H9 (cell line): Measurements from ENCODE around the gene FOXO1. TPM values are rescaled to one million over a fixed set of nuclear protein-coding genes. Genes with fewer than 3 reads are reported as not detected.

Experiments used
- DNase-seq: peaks from one replicate; pipeline ENCODE4 v3.0.0-alpha.2; 2017
- H2AFZ ChIP-seq: one replicate; pipeline ENCODE4 v1.6.1; 2013; ENCODE audit warnings: mild to moderate bottlenecking, low read length, control low read depth, moderate library complexity
- H2AK5ac ChIP-seq: 2 replicates; pipeline ENCODE4 v1.6.1; 2013; ENCODE audit warnings: low read length, control low read depth, mixed read lengths; ENCODE audit not compliant: insufficient read length
- H2BK120ac ChIP-seq: one replicate; pipeline ENCODE4 v1.6.1; 2013; ENCODE audit warnings: low read depth, mild to moderate bottlenecking, low read length, control low read depth, inconsistent platforms; ENCODE audit not compliant: poor library complexity, severe bottlenecking
- H2BK12ac ChIP-seq: 2 replicates; pipeline ENCODE4 v1.6.1; 2013; ENCODE audit warnings: low read length, control low read depth, mixed read lengths, low read depth; ENCODE audit not compliant: insufficient read length
- H2BK15ac ChIP-seq: 2 replicates; pipeline ENCODE4 v1.6.1; 2013; ENCODE audit warnings: low read depth, low read length, control low read depth
- H2BK20ac ChIP-seq: one replicate; pipeline ENCODE4 v1.6.1; 2013; ENCODE audit warnings: low read depth, mild to moderate bottlenecking, low read length, control low read depth, inconsistent platforms; ENCODE audit not compliant: poor library complexity, severe bottlenecking
- H2BK5ac ChIP-seq: 2 replicates; pipeline ENCODE4 v1.6.1; 2013; ENCODE audit warnings: low read length, control low read depth, mixed read lengths; ENCODE audit not compliant: insufficient read length
- H3K14ac ChIP-seq: 2 replicates; pipeline ENCODE4 v1.6.1; 2013; ENCODE audit warnings: low read length, control low read depth; ENCODE audit not compliant: insufficient read depth
- H3K18ac ChIP-seq: 2 replicates; pipeline ENCODE4 v1.6.1; 2013; ENCODE audit warnings: low read depth, mild to moderate bottlenecking, mixed read lengths, low read length, control low read depth; ENCODE audit not compliant: insufficient read length
- H3K23ac ChIP-seq: 2 replicates; pipeline ENCODE4 v1.6.1; 2013; ENCODE audit warnings: low read length, control low read depth, mixed read lengths, low read depth; ENCODE audit not compliant: insufficient read length
- H3K23me2 ChIP-seq: 2 replicates; pipeline ENCODE4 v1.6.1; 2013; ENCODE audit warnings: low read depth, mild to moderate bottlenecking, mixed read lengths, low read length, control low read depth; ENCODE audit not compliant: insufficient read length, poor library complexity, severe bottlenecking
- H3K27ac ChIP-seq: 2 replicates; pipeline ENCODE4 v1.5.1; 2013; ENCODE audit warnings: low read length, control low read depth, mixed read lengths, low read depth; ENCODE audit not compliant: insufficient read length
- H3K27me3 ChIP-seq: 2 replicates; pipeline ENCODE4 v1.6.1; 2013; ENCODE audit warnings: low read length, control low read depth, inconsistent platforms; ENCODE audit not compliant: insufficient read depth
- H3K4ac ChIP-seq: 2 replicates; pipeline ENCODE4 v1.6.1; 2013; ENCODE audit warnings: low read depth, mild to moderate bottlenecking, control low read depth, inconsistent platforms, low read length, moderate library complexity
- H3K4me1 ChIP-seq: 2 replicates; pipeline ENCODE4 v1.6.1; 2013; ENCODE audit warnings: low read length, control low read depth, inconsistent platforms; ENCODE audit not compliant: insufficient read depth
- H3K4me2 ChIP-seq: 2 replicates; pipeline ENCODE4 v1.6.1; 2013; ENCODE audit warnings: low read length, control low read depth, mixed read lengths; ENCODE audit not compliant: insufficient read length, insufficient read depth
- H3K56ac ChIP-seq: 2 replicates; pipeline ENCODE4 v1.6.1; 2013; ENCODE audit warnings: low read depth, mild to moderate bottlenecking, mixed read lengths, low read length, control low read depth; ENCODE audit not compliant: insufficient read length
- H3K79me1 ChIP-seq: 2 replicates; pipeline ENCODE4 v1.6.1; 2013; ENCODE audit warnings: low read depth, mild to moderate bottlenecking, moderate library complexity, low read length, control low read depth, inconsistent platforms; ENCODE audit not compliant: insufficient read depth, poor library complexity, severe bottlenecking
- H3K79me2 ChIP-seq: 2 replicates; pipeline ENCODE4 v1.6.1; 2013; ENCODE audit warnings: low read length, control low read depth, inconsistent platforms; ENCODE audit not compliant: insufficient read depth
- H3K9ac ChIP-seq: 2 replicates; pipeline ENCODE4 v1.6.1; 2013; ENCODE audit warnings: low read length, control low read depth, mixed read lengths; ENCODE audit not compliant: insufficient read length; ENCODE audit errors: extremely low read depth
- H3K9me3 ChIP-seq: one replicate; pipeline ENCODE4 v1.6.1; 2013; ENCODE audit warnings: low read depth, low read length, inconsistent platforms; ENCODE audit not compliant: control insufficient read depth
- H3T11ph ChIP-seq: one replicate; pipeline ENCODE4 v1.6.1; 2013; ENCODE audit warnings: mild to moderate bottlenecking, low read length, control low read depth, inconsistent platforms
- H4K20me1 ChIP-seq: one replicate; pipeline ENCODE4 v1.6.1; 2013; ENCODE audit not compliant: control insufficient read depth, insufficient read length, insufficient read depth
- H4K5ac ChIP-seq: 2 replicates; pipeline ENCODE4 v1.6.1; 2013; ENCODE audit warnings: low read depth, mild to moderate bottlenecking, mixed read lengths, low read length, control low read depth; ENCODE audit not compliant: insufficient read length
- H4K8ac ChIP-seq: replicated peaks from 2 replicates; pipeline ENCODE4 v1.6.1; 2013; ENCODE audit warnings: low read length, control low read depth, mixed read lengths, low read depth; ENCODE audit not compliant: insufficient read length
- H4K91ac ChIP-seq: 2 replicates; pipeline ENCODE4 v1.6.1; 2013; ENCODE audit warnings: low read depth, mild to moderate bottlenecking, moderate library complexity, mixed read lengths, low read length, control low read depth; ENCODE audit not compliant: insufficient read length
- H3K27ac Mint-ChIP-seq, 3 experiments: 2 replicates in 2 of 3; 3 replicates in 1 of 3; pipeline ENCODE4 v1.8.0; 2020 to 2021; ENCODE audit warnings: mixed read lengths in 3 of 3, mild to moderate bottlenecking in 1 of 3, moderate library complexity in 1 of 3
- H3K27me3 Mint-ChIP-seq: 2 replicates; pipeline ENCODE4 v1.8.0; 2021; ENCODE audit warnings: low read depth, mild to moderate bottlenecking, moderate library complexity, mixed read lengths
- H3K36me3 Mint-ChIP-seq, 3 experiments: 2 replicates in 2 of 3; 3 replicates in 1 of 3; pipeline ENCODE4 v1.8.0; 2020 to 2021; ENCODE audit warnings: low read depth in 3 of 3, mixed read lengths in 3 of 3; ENCODE audit not compliant: insufficient read depth in 1 of 3
- H3K4me1 Mint-ChIP-seq, 2 experiments: 2 replicates each; pipeline ENCODE4 v1.8.0; 2020; ENCODE audit warnings: mixed read lengths in 2 of 2
- H3K4me3 Mint-ChIP-seq, 2 experiments: 2 replicates in 1 of 2; 3 replicates in 1 of 2; pipeline ENCODE4 v1.8.0; 2020 to 2021; ENCODE audit warnings: mild to moderate bottlenecking in 2 of 2, mixed read lengths in 2 of 2, moderate library complexity in 1 of 2
- H3K9me3 Mint-ChIP-seq, 2 experiments: 2 replicates in 1 of 2; 3 replicates in 1 of 2; pipeline ENCODE4 v1.8.0; 2020; ENCODE audit warnings: mild to moderate bottlenecking in 2 of 2, mixed read lengths in 2 of 2, moderate library complexity in 1 of 2
- CTCF ChIP-seq: fragments of 200-600 bp; sonication (generic); conservative IDR thresholded peaks from 3 replicates; pipeline ENCODE4 v1.8.0; 2021; ENCODE audit warnings: antibody characterized with exemption, mild to moderate bottlenecking
- WGBS: extraction: QIAGEN DNeasy Blood & Tissue Kit; methylation state at CpG from one replicate; pipeline ENCODE4 v1.1.7; 2013; ENCODE audit warnings: missing lambda C conversion rate, low lambda C conversion rate, mixed read lengths; ENCODE audit not compliant: insufficient read length; ENCODE audit errors: extremely low coverage; 5-methylcytosine and 5-hydroxymethylcytosine counted together
- total RNA-seq: library from RNA; stranded (reverse); gene quantifications from 2 replicates; pipeline ENCODE4 v1.2.1, GENCODE V29; 2021

FOXO1 gene
- total RNA-seq, 1 experiment from 2014 or later: 44.6 TPM

- Histone ChIP-seq H3K4me2 (no peak overlapping the region), H3K4ac (no peak overlapping the region), H2BK12ac (no peak overlapping the region), H3K79me2 (peaks cover 56% of the 10 kb centered on the region), H2BK20ac (no peak overlapping the region), H4K91ac (no peak overlapping the region), H3K27ac (no peak overlapping the region), H4K8ac (no peak overlapping the region), H3K79me1 (no peaks in the 10 kb centered on the region), H3K14ac (no peak overlapping the region), H3K18ac (no peak overlapping the region), H2AK5ac (no peak overlapping the region), H3K23me2 (no peaks in the 10 kb centered on the region), H3K23ac (no peak overlapping the region), H3T11ph (no peak overlapping the region), H2BK15ac (no peak overlapping the region), H3K4me1 (peaks cover 21% of the 10 kb centered on the region), H2AFZ (no peak overlapping the region), H3K56ac (no peak overlapping the region), H3K9me3 (no peaks in the 10 kb centered on the region), H3K9ac (no peak overlapping the region), H2BK5ac (no peak overlapping the region), H4K20me1 (no peaks in the 10 kb centered on the region), H4K5ac (no peak overlapping the region), H3K27me3 (no peaks in the 10 kb centered on the region), H2BK120ac (no peak overlapping the region)
- Mint-ChIP-seq H3K9me3 (no peaks in the 10 kb centered on the region), H3K27ac (no peak overlapping the region; a peak in 1 of 7 replicates), H3K4me1 (peaks cover 64% of the 10 kb centered on the region in 2 experiments), H3K36me3 (peaks cover 9 to 12% (median 10%) of the 10 kb centered on the region in 3 experiments; a peak in 5 of 7 replicates), H3K27me3 (no peaks in the 10 kb centered on the region), H3K4me3 (no peak overlapping the region)
- whole genome bisulfite sequencing: no CpG with 5 or more reads among the region's 9 CpGs
- no peak for TF ChIP-seq CTCF
- DNase-seq: no peak
These were observed 56.3 kb downstream of the FOXO1 start for GRCh38 chr13:40609972-40610726.
